Endothelial cell of umbilical vein (primary cell): ENCODE measurements around the gene AUTS2.

Source experiments
- CTCF ChIP-seq, 2 donors: IDR thresholded peaks; 1 replicate in 1 of 2; 2 replicates in 1 of 2; pipeline ENCODE4 v1.5.1; 2011; ENCODE audit warnings: low read length in 2 of 2, mild to moderate bottlenecking in 2 of 2, moderate library complexity in 2 of 2, control low read depth in 1 of 2, inconsistent platforms in 1 of 2, low read depth in 1 of 2; ENCODE audit not compliant: insufficient read depth in 1 of 2; ENCODE audit errors: extremely low read depth in 1 of 2
- MAX ChIP-seq: IDR thresholded peaks from 2 replicates; pipeline ENCODE4 v1.6.1; 2011; ENCODE audit not compliant: insufficient read depth, insufficient read length
- MYC ChIP-seq: IDR thresholded peaks from one replicate; pipeline ENCODE4 v1.6.1; 2011; ENCODE audit warnings: mild to moderate bottlenecking, low read depth, low read length
- POLR2A ChIP-seq: IDR thresholded peaks from 2 replicates; pipeline ENCODE4 v1.6.1; 2012; ENCODE audit warnings: low read depth, mild to moderate bottlenecking, control low read depth, low read length
- POLR2AphosphoS5 ChIP-seq: IDR thresholded peaks from 2 replicates; pipeline ENCODE4 v1.6.1; 2012; ENCODE audit warnings: low read depth, mild to moderate bottlenecking, control low read depth, low read length, moderate library complexity; ENCODE audit not compliant: insufficient read depth

- TF ChIP-seq CTCF (IDR thresholded peaks at IDR 0.05; ENCODE audit: extremely low read depth in 1 of 2, insufficient read depth in 1 of 2, low read depth in 1 of 2, low read length in 2 of 2) (no peak), POLR2AphosphoS5 (no peak), MAX (no peak), POLR2A (no peak), MYC (no peak)
Measured at GRCh38 chr7:70218006-70218405, 619.7 kb downstream of the AUTS2 start.
